NK-92 (cell line): ENCODE data around the gene TSPAN3.

Experiments
- DNase-seq: peaks from one replicate; lab custom pipeline; 2025; ENCODE audit not compliant: unreplicated experiment; lab: John Stamatoyannopoulos, UW

The TSPAN3 gene

DNA sequence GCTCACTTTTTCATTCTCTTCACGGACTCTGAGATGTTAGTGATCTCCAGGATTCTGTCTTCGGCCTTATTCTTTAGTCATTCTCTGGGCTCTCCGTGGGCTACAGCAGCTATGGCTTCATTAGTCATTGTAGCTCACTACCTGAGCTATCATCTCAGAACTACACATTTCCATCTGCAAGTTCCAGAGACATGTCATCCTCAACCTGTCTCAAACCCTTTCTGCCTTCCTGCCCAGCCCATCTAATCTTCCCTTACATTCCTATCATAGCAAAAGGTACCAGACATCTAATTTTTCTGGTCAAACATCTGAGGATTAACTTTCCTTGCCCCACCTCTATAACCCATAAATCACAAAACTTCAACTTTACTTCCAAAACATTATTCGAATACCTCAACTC is 13.2 kb downstream of the TSPAN3 start:
- DNase-seq = no peak

DNA sequence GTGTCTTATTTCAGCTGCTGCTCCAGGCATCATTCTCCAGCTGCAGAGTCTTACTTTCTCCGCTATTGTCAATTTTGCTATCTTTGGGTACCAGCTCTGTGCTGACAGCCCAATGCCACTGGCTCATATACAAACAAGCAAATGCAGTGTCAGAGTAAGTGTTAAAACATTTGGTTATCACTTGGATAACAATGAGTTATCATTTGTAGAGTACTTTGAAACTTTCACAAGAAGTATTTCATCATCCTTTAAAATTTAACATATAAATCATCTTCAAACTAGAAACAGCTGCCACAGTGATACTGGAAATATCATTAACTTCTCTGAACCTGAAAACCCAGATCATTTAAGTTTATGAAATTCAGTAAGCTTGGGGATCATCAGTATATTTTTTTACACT is 13.8 kb downstream of the TSPAN3 start:
- DNase-seq = no peak

- no peak for DNase-seq
Measured at GRCh38 chr15:77053709-77054108, 17.2 kb downstream of the TSPAN3 start.

GRCh38 chr15:77052556-77052955 is 18.4 kb downstream of the TSPAN3 start:
- no peak for DNase-seq

GRCh38 chr15:77048135-77048876 is 22.6 kb downstream of the TSPAN3 start:
- DNase-seq = no peak

DNA sequence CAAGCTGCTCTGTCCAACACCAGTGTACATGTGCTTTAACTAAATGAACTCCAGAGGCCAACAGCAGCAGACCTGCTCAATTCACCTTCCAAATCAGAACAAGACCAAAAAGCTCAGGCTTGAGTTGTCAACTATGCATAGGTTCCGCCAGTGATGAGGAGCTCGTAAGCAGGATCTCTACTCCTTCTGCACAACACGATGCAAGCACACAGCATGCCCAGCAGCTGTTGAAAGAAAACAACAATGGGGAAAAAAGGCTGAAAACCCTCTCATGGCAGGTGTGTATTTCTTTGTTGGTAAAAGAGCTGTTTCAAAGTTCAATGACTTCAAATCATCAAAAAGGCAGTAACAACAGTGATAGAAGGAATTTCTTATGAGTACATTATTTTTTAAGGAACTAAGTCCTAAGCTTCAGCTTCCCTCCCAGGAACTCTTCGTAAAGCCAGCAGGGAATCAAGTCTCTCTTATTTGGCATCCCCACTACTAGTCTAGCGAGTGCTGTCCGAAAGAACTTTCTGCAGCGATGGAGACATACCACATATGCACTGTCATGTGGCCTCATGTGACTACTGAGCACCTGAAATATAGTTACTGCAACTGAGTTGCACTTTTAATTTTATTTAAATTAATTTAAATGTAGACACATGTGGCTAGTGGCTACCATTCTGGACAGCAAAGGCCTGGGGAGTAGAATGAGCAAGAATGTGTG is 24.1 kb downstream of the TSPAN3 start:
- no peak for DNase-seq

GRCh38 chr15:77045985-77046384 is 24.9 kb downstream of the TSPAN3 start:
- DNase-seq = no peak

- no peak for DNase-seq
Measured at GRCh38 chr15:77044228-77045042, 26.5 kb downstream of the TSPAN3 start.

DNA sequence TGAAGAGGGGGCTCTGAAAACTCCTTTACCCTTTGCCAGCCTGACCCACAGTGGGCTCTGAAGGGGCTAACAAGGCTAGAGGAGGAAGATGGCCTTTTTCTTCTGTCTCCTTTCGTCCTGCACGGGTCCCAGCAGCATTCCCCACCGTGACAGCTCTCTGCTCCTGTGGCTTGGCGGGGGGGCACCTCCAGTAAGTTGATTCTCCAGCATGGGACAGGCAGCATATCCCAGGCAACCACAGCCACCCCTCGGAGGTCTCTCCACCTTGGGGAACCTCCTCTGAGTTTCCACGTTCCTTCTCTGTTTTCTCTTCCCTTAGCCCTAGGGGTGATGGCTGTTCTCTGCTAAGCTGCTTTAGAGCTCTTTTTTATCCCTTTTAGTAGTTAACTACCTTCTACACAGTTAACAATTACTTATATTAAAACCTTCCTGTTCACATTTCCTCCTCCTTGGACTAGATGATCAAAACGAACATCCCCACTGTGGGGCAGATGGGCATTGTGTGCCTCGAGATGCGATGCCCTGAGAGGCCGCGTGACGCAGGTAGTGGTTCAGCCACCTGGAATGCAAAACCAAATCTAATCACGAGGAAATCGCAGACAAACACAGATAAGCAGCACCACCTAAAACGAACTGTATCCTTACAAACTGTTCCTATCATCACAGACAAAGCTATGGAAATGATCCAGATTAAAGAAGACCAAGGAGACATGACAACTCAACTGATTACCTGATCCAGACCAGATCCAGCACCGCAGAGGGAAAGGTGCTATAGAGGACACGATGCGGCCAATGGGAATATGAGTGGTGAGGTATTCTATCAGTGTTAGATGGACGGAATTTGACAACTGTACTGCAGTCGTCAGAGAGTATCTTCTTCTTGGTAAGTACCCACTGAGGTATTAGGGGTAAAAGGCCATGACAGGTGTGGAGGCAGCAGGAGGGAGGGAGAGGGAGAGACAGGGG is 27.7 kb downstream of the TSPAN3 start:
- no peak for DNase-seq

GRCh38 chr15:77042245-77042919 is 28.5 kb downstream of the TSPAN3 start:
- DNase-seq = no peak

DNA sequence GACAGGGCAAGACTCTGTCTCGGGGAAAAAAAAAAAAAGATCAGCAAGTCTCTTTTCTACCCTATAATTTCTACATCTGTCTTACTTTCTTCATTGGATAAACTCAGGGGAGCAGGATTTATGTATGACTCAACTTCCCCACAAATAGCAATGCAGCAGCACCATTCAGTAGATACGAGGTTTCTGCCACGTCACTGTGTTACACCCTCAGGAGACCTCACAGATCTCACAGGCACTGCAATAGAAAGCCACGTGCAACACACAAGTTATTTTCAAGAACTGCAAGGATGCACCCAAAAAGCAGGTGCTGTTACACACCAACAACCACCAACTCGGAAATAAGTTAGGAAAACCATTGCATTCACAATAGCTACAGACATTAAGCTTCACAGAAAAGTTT is 30.2 kb downstream of the TSPAN3 start:
- no peak for DNase-seq

DNA sequence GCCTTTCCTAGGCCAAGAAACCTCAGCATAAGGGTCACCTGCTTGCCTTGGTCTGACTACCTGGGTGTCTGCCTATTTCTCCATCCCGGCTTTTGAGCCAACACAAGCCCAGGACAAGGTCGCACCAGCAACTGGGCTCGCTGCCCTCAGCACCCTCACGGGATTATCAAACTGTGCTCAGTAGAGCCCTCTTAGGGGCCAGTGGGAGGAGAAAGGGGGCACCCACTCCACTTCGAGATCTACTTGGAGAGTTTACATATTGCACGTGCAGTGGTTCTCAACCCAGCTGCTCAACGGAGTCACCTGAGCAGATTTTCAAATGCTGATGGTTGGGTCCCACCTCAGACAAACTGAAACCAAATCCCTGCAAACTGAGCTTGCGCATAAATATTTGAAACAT is 31.1 kb downstream of the TSPAN3 start:
- DNase-seq = no peak

DNA sequence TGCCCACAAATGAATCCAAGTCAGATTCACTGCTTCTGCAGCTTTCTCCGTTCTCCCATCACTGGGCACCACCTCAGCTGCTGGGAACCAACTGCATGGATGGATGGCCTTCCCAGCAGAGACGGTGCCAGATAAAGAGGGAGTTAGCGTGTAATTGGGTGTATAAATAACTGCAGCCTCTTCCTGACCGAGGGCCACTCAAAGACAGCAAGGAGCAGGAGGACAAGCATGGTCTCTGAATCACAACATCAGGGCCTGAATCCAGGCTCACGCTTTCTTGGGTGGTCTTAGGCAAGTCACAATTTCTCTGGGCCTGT is 31.7 kb downstream of the TSPAN3 start:
- no peak for DNase-seq

- DNase-seq = no peak
Measured at GRCh38 chr15:77038312-77039216, 32.3 kb downstream of the TSPAN3 start.

DNA sequence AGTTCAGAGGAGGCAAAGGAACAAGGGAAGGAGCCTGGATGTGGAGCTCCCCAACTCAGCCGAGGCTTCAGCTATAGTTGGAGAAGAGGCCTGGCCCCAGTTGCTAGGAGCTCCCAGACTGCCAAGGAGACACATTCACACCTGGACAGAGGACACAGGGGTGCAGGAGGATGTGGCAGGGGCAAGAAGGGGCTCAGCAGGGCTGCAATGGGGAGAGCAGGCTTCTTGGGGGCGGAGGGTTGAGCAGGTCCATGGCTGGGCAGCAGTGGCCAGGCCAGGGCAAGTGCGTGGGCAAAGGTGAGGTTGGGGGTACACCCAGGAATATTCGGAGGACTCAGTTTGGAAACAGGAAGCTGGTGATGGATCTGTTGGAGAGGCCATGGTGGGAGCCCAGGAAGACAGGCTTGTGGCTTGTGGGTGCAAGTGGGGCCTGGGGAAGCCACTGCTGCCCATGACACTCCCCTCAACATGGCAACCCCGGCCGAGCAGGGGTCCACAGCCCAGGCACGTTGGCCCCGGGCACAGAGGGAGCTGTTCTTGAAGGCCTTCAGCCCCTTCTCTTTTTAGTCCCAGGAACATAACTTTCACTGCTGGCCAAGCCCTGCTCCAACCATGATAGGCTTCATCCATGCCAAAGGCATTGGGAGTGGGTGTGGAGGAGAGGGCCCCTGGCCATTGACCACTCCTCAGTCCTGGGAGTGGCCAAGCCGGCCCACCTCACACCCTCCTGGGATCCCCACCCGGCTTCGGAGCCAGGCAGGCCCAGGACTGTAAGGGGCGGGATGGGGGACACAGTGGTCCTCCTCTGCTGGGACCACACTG is 33.3 kb downstream of the TSPAN3 start:
- no peak for DNase-seq

GRCh38 chr15:77036537-77037387 is 34.1 kb downstream of the TSPAN3 start:
- DNase-seq = no peak

DNA sequence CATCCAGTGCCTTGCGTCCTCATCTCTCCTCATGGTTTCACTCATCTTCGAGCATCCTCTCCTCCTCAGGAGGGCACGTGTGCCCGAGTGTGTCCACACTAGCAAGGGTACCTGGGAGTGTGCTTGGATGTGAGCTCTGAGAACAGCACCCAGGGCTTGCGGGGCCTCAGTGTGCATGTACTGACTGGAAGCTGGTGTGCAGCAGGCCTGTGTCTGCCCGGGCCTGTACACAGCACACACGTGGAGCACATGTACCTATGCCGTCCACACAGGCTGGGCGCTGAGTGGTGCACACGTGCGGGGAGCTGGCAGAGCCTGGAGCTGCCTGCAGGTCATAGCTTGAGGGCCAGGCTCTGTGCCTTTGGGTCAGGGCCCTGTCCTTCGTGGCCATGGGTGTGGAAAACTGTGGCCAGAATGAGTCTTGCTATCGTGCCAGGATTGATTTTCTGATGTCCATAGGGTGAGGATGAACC is 34.9 kb downstream of the TSPAN3 start:
- DNase-seq = no peak
